Suprapubic skin (tissue), 3 donors: ENCODE measurements around the gene FAM83F.

Experiments
- POLR2A ChIP-seq, 2 donors: fragments of 450-650 bp; IDR thresholded peaks; one replicate each; pipeline ENCODE4 v1.6.1; 2017; ENCODE audit warnings: antibody characterized with exemption in 2 of 2, mild to moderate bottlenecking in 2 of 2, moderate library complexity in 2 of 2
- TF ChIP-seq, protein P1 (sequence below), 2 donors: fragments of 200-600 bp in 1 of 2; fragments of 450-650 bp in 1 of 2; sonication (generic) in 1 of 2; IDR thresholded peaks; one replicate each; pipeline ENCODE4 v1.5.1; 2016 to 2019; ENCODE audit warnings: antibody characterized with exemption in 2 of 2, mild to moderate bottlenecking in 1 of 2, moderate library complexity in 1 of 2

DNA sequence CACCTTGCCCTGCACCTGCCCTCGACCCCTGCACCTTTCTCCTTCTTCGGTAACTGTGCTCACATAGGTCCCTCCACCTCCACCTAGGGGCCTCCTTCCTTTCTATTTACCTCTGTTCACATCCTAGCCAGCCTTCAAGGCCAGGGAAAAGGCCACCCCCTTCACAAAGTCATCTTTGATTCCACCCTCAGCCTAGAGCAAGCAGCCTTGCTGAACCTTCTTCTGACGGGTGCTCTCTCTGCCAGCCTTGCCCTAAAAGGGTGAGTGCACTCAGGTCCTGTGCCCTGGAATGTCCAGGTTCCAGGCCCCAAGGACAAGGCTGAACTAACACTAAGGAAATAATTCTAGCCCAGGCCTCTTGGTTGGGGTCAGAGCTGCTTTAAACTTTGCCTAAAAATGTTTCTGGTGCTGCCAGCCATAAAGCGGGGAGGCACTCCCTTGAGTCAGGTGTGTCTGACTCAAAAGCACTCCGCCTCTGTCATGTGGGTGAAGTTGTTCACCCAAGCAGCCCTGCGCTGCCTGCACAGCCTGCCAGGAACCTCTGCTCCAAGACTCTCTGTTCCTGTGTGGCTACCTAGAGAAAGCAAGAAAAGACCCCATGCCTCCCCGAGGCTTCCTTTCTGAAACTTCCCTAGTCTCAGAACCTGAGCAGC is 9.2 kb upstream of the FAM83F start:
- no peak for TF ChIP-seq POLR2A (IDR thresholded peaks at IDR 0.05)
- TF ChIP-seq, protein P1, sequence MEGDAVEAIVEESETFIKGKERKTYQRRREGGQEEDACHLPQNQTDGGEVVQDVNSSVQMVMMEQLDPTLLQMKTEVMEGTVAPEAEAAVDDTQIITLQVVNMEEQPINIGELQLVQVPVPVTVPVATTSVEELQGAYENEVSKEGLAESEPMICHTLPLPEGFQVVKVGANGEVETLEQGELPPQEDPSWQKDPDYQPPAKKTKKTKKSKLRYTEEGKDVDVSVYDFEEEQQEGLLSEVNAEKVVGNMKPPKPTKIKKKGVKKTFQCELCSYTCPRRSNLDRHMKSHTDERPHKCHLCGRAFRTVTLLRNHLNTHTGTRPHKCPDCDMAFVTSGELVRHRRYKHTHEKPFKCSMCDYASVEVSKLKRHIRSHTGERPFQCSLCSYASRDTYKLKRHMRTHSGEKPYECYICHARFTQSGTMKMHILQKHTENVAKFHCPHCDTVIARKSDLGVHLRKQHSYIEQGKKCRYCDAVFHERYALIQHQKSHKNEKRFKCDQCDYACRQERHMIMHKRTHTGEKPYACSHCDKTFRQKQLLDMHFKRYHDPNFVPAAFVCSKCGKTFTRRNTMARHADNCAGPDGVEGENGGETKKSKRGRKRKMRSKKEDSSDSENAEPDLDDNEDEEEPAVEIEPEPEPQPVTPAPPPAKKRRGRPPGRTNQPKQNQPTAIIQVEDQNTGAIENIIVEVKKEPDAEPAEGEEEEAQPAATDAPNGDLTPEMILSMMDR (IDR thresholded peaks at IDR 0.05), result no peak
